Bronchial epithelial cell (primary cell): ENCODE data around the gene GALNT8. TPM values are rescaled to one million over a fixed set of nuclear protein-coding genes. Genes with fewer than 3 reads are reported as not detected.

ENCODE experiments used
- DNase-seq: peaks from one replicate; pipeline ENCODE4 v3.0.0-alpha.2; 2010; ENCODE audit warnings: low read depth
- FAIRE-seq: peaks from 2 replicates; lab custom pipeline; 2011; peaks lifted over from hg19 to GRCh38; lab: Jason Lieb, UNC
- H3K27me3 ChIP-seq: 2 replicates; pipeline ENCODE4 v1.5.1; 2011; ENCODE audit warnings: low read length; ENCODE audit not compliant: control insufficient read depth, insufficient read depth
- H3K36me3 ChIP-seq: 2 replicates; pipeline ENCODE4 v1.5.1; 2011; ENCODE audit warnings: low read length; ENCODE audit not compliant: control insufficient read depth, insufficient read depth
- H3K4me3 ChIP-seq: 2 replicates; pipeline ENCODE4 v1.5.1; 2011; ENCODE audit warnings: mild to moderate bottlenecking, low read depth, low read length, control low read depth
- total RNA-seq: library from RNA; depleted of rRNA; stranded (reverse); fragments of >200 nt; gene quantifications from 2 replicates; pipeline ENCODE4 v1.2.1, GENCODE V29; 2014
- TF ChIP-seq, protein P1 (sequence below): IDR thresholded peaks from 2 replicates; pipeline ENCODE4 v1.5.1; 2011; ENCODE audit warnings: mild to moderate bottlenecking, moderate library complexity, low read length, control low read depth, inconsistent platforms; ENCODE audit not compliant: insufficient read depth, severe bottlenecking

GALNT8 gene, protein sequence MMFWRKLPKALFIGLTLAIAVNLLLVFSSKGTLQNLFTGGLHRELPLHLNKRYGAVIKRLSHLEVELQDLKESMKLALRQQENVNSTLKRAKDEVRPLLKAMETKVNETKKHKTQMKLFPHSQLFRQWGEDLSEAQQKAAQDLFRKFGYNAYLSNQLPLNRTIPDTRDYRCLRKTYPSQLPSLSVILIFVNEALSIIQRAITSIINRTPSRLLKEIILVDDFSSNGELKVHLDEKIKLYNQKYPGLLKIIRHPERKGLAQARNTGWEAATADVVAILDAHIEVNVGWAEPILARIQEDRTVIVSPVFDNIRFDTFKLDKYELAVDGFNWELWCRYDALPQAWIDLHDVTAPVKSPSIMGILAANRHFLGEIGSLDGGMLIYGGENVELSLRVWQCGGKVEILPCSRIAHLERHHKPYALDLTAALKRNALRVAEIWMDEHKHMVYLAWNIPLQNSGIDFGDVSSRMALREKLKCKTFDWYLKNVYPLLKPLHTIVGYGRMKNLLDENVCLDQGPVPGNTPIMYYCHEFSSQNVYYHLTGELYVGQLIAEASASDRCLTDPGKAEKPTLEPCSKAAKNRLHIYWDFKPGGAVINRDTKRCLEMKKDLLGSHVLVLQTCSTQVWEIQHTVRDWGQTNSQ
- 0.13 TPM in 1 of 2 replicates, not detected in the other for total RNA-seq

- H3K36me3 ChIP-seq: no peaks in the 10 kb centered on the region
- TF ChIP-seq, protein P1, sequence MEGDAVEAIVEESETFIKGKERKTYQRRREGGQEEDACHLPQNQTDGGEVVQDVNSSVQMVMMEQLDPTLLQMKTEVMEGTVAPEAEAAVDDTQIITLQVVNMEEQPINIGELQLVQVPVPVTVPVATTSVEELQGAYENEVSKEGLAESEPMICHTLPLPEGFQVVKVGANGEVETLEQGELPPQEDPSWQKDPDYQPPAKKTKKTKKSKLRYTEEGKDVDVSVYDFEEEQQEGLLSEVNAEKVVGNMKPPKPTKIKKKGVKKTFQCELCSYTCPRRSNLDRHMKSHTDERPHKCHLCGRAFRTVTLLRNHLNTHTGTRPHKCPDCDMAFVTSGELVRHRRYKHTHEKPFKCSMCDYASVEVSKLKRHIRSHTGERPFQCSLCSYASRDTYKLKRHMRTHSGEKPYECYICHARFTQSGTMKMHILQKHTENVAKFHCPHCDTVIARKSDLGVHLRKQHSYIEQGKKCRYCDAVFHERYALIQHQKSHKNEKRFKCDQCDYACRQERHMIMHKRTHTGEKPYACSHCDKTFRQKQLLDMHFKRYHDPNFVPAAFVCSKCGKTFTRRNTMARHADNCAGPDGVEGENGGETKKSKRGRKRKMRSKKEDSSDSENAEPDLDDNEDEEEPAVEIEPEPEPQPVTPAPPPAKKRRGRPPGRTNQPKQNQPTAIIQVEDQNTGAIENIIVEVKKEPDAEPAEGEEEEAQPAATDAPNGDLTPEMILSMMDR: no peak
- DNase-seq: no peak
- FAIRE-seq: no peak
- no peaks in the 10 kb centered on the region for H3K27me3 ChIP-seq
- H3K4me3 ChIP-seq: no peak within 1 kb of the TSS
Measured at GRCh38 chr12:4719821-4720636, at the start of gene GALNT8. Gene GALNT8, plus strand, starts transcription at chr12:4720400. Its CDS starts 278 bp downstream, at chr12:4720678.

- DNase-seq: no peak
- Histone ChIP-seq H3K27me3 (no peaks in the 10 kb centered on the region), H3K36me3 (no peaks in the 10 kb centered on the region), H3K4me3 (no peak overlapping the region)
- TF ChIP-seq, protein P1: no peak
- FAIRE-seq: no peak
Measured at GRCh38 chr12:4679711-4680110, 40.5 kb upstream of the GALNT8 start.

DNA sequence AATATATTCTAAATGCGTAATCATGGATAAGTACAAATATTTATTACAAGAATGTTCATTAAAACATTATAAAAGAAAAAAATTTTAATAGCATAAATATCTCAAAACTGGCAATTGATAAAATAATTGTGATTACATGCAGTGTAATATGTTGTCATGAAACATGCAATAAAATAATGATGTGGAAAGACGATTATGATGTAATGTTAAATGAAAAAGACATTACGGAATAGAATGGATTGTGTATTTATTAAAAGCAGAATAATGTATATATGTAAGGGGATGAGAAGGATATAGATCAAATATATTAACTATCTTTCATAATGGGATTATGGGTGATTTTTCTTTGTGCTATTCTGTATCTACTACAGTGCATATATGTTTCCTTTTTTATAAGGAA is 38.5 kb upstream of the GALNT8 start:
- H3K4me3 ChIP-seq: no peak overlapping the region
- FAIRE-seq (no peak), DNase-seq (no peak)
- H3K27me3 ChIP-seq: no peaks in the 10 kb centered on the region
- H3K36me3 ChIP-seq: peaks cover 4% of the 10 kb centered on the region
- TF ChIP-seq, protein P1: no peak

DNA sequence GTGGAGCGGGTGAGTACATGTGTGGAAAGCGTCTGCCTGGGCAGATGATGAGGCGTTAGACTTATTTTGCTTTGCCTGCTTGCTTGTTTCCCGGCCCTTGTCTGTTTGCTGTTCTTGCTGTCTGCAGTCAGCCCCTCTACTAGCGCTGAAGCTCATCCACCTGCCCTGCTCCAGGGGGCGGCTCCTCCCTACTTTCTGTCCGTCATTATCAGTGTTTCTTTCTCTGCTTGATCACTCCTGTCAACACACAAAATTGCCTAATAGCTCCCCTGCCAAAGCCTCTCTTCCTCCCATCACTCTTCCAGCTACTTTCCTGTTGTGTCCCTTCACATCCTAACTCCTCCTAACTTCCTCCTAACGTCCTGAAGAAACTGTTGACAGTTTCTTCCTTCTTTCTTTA is 34.9 kb upstream of the GALNT8 start:
- FAIRE-seq: no peak

DNA sequence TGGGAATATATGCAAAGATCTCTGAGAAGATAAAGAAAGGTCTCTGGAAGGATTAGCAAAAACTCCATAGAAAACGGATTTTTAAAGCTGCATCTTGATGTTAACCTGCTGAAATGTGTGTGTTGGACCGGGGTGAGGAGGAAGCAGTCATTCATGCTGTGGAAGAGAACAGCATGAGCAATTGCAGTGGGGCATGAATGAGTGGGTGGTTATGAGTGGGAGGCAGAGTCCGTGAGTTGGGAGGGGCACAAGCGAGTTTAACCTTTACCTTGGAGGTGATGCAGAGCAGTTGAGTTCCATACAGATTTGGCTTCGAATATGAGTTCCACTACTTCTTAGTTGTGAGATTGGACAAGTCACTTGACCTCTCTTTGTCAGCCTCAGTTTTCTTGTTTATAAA is 29.4 kb upstream of the GALNT8 start:
- no peaks in the 10 kb centered on the region for H3K27me3 ChIP-seq
- H3K4me3 ChIP-seq: no peak overlapping the region
- H3K36me3 ChIP-seq: peaks cover 5% of the 10 kb centered on the region
- DNase-seq (no peak), FAIRE-seq (no peak)
- TF ChIP-seq, protein P1: no peak

More for the DNA sequence above, 34.9 kb upstream of the GALNT8 start:
- no peak for DNase-seq
- Histone ChIP-seq H3K27me3 (no peaks in the 10 kb centered on the region), H3K4me3 (no peak overlapping the region), H3K36me3 (peaks cover 9% of the 10 kb centered on the region)
- TF ChIP-seq, protein P1: no peak
